ENCODE data around the gene RPE. TPM values are rescaled to one million over a fixed set of nuclear protein-coding genes. Genes with fewer than 3 reads are reported as not detected.

RPE gene
- total RNA-seq, 4 donors from 2014 or later: 37.1 to 116 (median 82.0) TPM

DNA sequence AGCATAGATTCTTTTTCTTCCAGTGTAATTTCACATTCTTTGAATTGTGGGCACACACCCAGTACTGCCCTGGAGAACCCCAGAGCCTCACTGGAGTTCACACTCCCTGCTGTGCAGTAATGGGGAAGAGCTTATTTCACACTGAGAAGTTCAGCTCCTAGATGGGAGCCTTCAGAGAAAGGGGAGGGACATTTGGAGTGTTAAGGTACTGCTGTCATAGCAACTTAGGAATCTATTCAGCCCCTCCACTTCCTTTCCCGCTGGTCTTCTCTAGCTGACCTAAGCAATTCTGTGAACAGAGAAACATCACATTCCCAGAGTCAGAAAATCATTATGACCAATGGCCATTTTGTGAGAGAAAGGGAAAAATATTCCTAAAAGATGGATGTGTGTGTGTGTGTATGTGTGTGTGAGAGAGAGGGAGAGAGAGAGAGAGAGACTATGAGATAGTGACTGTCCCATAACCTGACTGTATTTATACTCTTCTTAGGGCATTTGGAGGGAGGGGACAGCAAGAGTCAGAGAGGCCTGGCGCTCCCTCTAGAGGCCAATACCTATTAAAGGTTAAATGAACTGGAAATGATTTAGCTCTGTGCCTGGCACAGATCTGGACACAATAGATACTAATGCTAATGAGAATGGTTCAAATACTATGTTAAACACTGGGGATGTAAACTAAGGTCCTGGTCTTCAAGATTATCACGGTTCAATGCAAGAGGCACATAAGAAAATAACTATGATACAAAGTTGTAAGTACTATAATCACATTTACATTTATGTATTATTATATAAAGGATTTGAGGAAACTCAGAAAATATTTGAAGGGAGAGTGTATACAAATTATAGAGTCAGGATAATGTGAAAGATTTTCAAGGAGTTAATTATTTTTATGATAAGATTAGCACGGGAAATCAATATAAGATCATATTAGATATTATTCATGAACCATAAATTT, 41.5 kb upstream of the RPE start:
- no peak for DNase-seq
- no peaks in the 10 kb centered on the region for H3K36me3 ChIP-seq
- no peak for TF ChIP-seq POLR2A (IDR thresholded peaks at IDR 0.05)
- TF ChIP-seq, protein P1, sequence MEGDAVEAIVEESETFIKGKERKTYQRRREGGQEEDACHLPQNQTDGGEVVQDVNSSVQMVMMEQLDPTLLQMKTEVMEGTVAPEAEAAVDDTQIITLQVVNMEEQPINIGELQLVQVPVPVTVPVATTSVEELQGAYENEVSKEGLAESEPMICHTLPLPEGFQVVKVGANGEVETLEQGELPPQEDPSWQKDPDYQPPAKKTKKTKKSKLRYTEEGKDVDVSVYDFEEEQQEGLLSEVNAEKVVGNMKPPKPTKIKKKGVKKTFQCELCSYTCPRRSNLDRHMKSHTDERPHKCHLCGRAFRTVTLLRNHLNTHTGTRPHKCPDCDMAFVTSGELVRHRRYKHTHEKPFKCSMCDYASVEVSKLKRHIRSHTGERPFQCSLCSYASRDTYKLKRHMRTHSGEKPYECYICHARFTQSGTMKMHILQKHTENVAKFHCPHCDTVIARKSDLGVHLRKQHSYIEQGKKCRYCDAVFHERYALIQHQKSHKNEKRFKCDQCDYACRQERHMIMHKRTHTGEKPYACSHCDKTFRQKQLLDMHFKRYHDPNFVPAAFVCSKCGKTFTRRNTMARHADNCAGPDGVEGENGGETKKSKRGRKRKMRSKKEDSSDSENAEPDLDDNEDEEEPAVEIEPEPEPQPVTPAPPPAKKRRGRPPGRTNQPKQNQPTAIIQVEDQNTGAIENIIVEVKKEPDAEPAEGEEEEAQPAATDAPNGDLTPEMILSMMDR (IDR thresholded peaks at IDR 0.05): peak in 3 of 4 experiments; percentile 19 to 32 (median 22)
- no peak overlapping the region for H3K27ac ChIP-seq
- no peak overlapping the region for H3K4me3 ChIP-seq
- no peaks in the 10 kb centered on the region for H3K9me3 ChIP-seq
- intact Hi-C loops (cut with DNase I; ENCODE audit: low total_unique reads): no loop called here
- no peaks in the 10 kb centered on the region for H3K4me1 ChIP-seq
- no peaks in the 10 kb centered on the region for H3K27me3 ChIP-seq

DNA sequence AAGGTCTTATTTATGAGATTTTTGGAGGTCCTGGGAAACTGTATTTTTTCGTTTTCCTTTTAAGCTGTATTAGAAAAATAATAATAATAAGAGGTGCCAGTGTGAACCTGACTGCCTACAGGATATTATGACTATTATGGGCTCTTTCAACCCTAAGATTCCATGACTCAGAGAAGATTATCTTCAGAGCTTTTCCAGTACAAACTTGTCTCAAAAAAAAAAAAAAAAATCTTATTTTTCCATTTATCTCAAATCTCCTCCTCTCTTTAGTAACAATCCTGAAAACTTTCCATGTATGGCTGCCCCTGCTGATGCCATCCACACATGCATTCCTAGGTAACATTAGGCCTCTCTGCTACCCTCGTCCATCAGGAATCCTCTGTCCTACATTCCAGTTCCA, 36.7 kb upstream of the RPE start:
- H3K27me3 ChIP-seq: no peaks in the 10 kb centered on the region
- H3K4me3 ChIP-seq: no peak overlapping the region
- H3K27ac ChIP-seq: no peak overlapping the region
- DNase-seq: no peak
- no peak for TF ChIP-seq POLR2A (IDR thresholded peaks at IDR 0.05)
- TF ChIP-seq, protein P1 (IDR thresholded peaks at IDR 0.05): no peak
- intact Hi-C loops (cut with DNase I; ENCODE audit: low total_unique reads): no loop called here
- H3K4me1 ChIP-seq: no peaks in the 10 kb centered on the region
- no peaks in the 10 kb centered on the region for H3K9me3 ChIP-seq
- H3K36me3 ChIP-seq: no peaks in the 10 kb centered on the region

DNA sequence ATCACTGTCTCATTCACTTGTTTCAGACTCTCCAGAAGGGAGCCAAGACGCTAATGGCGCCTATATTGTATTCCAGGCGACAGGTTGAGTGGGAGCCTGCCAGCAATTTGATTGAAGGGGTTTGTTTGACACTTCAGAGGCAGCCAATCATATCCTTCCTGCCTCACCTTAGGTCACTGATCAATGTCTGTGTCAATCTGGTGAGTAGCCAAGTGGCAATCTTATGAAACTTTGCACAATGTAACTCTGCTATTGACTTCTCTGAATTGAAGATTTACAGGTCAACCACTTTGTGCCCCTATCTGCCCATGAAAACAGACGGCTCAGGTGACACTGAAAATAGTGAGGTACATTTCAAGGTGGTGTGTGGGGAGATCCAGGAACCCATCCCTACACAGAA, 32.7 kb upstream of the RPE start:
- TF ChIP-seq POLR2A (IDR thresholded peaks at IDR 0.05): no peak
- TF ChIP-seq, protein P1 (IDR thresholded peaks at IDR 0.05): no peak
- Histone ChIP-seq H3K27me3 (no peaks in the 10 kb centered on the region), H3K27ac (no peak overlapping the region), H3K36me3 (no peaks in the 10 kb centered on the region), H3K4me1 (no peaks in the 10 kb centered on the region), H3K9me3 (no peaks in the 10 kb centered on the region), H3K4me3 (no peak overlapping the region)
- intact Hi-C loops (cut with DNase I; ENCODE audit: low total_unique reads): no loop called here
- DNase-seq: no peak

DNA sequence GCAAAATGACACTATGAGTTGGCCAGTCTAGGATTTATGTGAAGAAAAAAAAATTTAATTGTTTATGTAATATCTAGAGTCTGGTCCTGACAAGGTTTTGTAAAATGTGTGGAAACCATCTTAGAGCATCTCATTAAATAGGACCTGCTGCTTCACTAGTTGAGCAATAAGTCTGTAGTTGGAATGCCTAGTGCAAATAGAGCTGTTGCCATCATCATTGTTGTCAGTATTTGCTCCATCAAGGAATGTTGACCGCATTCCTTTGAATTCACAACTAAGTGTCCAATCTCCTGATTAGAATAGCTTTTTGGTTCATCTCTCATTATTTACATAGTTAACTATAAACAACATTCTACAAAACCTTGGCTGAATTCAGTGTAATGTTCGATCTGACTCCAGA, 32.2 kb upstream of the RPE start:
- no peak for DNase-seq
- no peaks in the 10 kb centered on the region for H3K4me1 ChIP-seq
- TF ChIP-seq, protein P1 (IDR thresholded peaks at IDR 0.05): no peak
- no peak for TF ChIP-seq POLR2A (IDR thresholded peaks at IDR 0.05)
- no peaks in the 10 kb centered on the region for H3K27me3 ChIP-seq
- H3K4me3 ChIP-seq: no peak overlapping the region
- intact Hi-C loops (cut with DNase I; ENCODE audit: low total_unique reads): no loop called here
- H3K36me3 ChIP-seq: no peaks in the 10 kb centered on the region
- no peak overlapping the region for H3K27ac ChIP-seq
- H3K9me3 ChIP-seq: no peaks in the 10 kb centered on the region

DNA sequence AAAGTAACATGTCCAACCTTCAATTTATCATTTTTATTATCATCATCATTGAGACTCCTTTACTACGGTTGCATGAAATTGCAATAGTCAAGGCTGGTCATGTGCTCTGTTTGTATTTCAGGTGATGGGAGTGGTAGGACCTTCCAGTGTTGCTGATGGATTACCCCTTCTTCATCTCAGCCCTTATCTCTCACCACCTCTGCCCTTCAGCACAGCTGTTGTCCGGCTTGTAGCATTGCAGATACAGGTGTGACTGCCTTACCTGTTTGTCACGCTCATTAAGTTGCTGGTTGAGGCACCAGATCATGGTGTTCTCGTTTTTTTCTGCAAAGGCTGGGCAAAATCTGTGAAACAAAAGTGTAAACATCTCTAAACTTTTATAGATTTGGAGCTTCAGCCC, 31.7 kb upstream of the RPE start:
- Histone ChIP-seq H3K9me3 (no peaks in the 10 kb centered on the region), H3K36me3 (no peaks in the 10 kb centered on the region), H3K4me1 (no peaks in the 10 kb centered on the region), H3K27me3 (no peaks in the 10 kb centered on the region), H3K27ac (no peak overlapping the region), H3K4me3 (no peak overlapping the region)
- TF ChIP-seq, protein P1 (IDR thresholded peaks at IDR 0.05): no peak
- TF ChIP-seq POLR2A (IDR thresholded peaks at IDR 0.05): no peak
- intact Hi-C loops (cut with DNase I; ENCODE audit: low total_unique reads): no loop called here
- no peak for DNase-seq

All from uterus (tissue), 4 donors.